A673 (cell line): ENCODE measurements around the gene SNED1. TPM values are rescaled to one million over a fixed set of nuclear protein-coding genes. Genes with fewer than 3 reads are reported as not detected.

Source experiments
- BruUV-seq: library from RNA; stranded (reverse); fragments of 400-500 nt; replicated peaks from 2 replicates; lab custom pipeline; 2021; lab: Mats Ljungman, UMichigan
- CTCF ChIA-PET: fragments of 300-600 bp; sonication (Branson Sonifier 250); formaldehyde crosslinking; loops from one replicate; lab custom pipeline; 2022; ENCODE audit warnings: antibody characterized with exemption; lab: Charles Lee
- POLR2A ChIA-PET: fragments of 300-600 bp; sonication (Branson Sonifier 250); formaldehyde crosslinking; loops from one replicate; lab custom pipeline; 2022; ENCODE audit warnings: antibody characterized with exemption; ENCODE audit not compliant: low non-redundant PET; lab: Charles Lee
- DNase-seq: peaks from one replicate; pipeline ENCODE4 v3.0.0-alpha.2; 2015; ENCODE audit warnings: low spot score
- H3K27ac ChIP-seq: fragments of 200-600 bp; sonication (generic); 2 replicates; pipeline ENCODE4 v1.5.1; 2016; ENCODE audit warnings: mixed run types, low read depth, mild to moderate bottlenecking, mixed read lengths, antibody characterized with exemption, low read length; ENCODE audit not compliant: poor library complexity, severe bottlenecking
- H3K27me3 ChIP-seq: fragments of 200-600 bp; sonication (generic); replicated peaks from 2 replicates; pipeline ENCODE4 v1.6.1; 2017; ENCODE audit warnings: mixed run types, low read depth, mild to moderate bottlenecking, mixed read lengths, antibody characterized with exemption, low read length; ENCODE audit not compliant: insufficient read depth, poor library complexity
- H3K36me3 ChIP-seq: fragments of 200-600 bp; sonication (generic); 2 replicates; pipeline ENCODE4 v1.6.1; 2016; ENCODE audit warnings: mixed run types, mild to moderate bottlenecking, mixed read lengths, antibody characterized with exemption, low read length; ENCODE audit not compliant: insufficient read depth, poor library complexity, severe bottlenecking
- H3K4me1 ChIP-seq: fragments of 200-600 bp; sonication (generic); 2 replicates; pipeline ENCODE4 v1.6.1; 2017; ENCODE audit warnings: mixed run types, mild to moderate bottlenecking, mixed read lengths, antibody characterized with exemption, low read length; ENCODE audit not compliant: insufficient read depth, poor library complexity, severe bottlenecking
- H3K4me3 ChIP-seq: fragments of 200-600 bp; sonication (generic); 2 replicates; pipeline ENCODE4 v1.5.1; 2016; ENCODE audit warnings: low read depth, mixed run types, mild to moderate bottlenecking, mixed read lengths, low read length; ENCODE audit not compliant: poor library complexity, severe bottlenecking
- H3K9me3 ChIP-seq: fragments of 200-600 bp; sonication (generic); 2 replicates; pipeline ENCODE4 v1.6.1; 2016; ENCODE audit warnings: mixed run types, low read depth, mild to moderate bottlenecking, mixed read lengths, antibody characterized with exemption, low read length; ENCODE audit not compliant: poor library complexity, severe bottlenecking
- EZH2 ChIP-seq: fragments of 200-600 bp; sonication (generic); IDR thresholded peaks from 2 replicates; pipeline ENCODE4 v1.6.1; 2017; ENCODE audit warnings: borderline replicate concordance, low read depth, mild to moderate bottlenecking, mixed read lengths, antibody characterized with exemption, low read length; ENCODE audit not compliant: poor library complexity, severe bottlenecking
- intact Hi-C: fragments of 100-400 bp; cut with micrococcal nuclease; formaldehyde crosslinking; loops from one replicate; pipeline ENCODE4 v1.10.0; 2022; ENCODE audit not compliant: unreplicated experiment
- total RNA-seq: library from RNA; stranded (reverse); gene quantifications from 2 replicates; pipeline ENCODE4 v1.2.3, GENCODE V29; 2021
- TF ChIP-seq, protein P1 (sequence below): fragments of 300-800, 200-600 bp; sonication (generic); conservative IDR thresholded peaks from 2 replicates; pipeline ENCODE4 v1.5.1; 2017; ENCODE audit warnings: low read depth, mild to moderate bottlenecking, antibody characterized with exemption, low read length, moderate library complexity, mixed read lengths

Gene SNED1
- total RNA-seq, 1 experiment from 2014 or later, result 3.0 TPM

DNA sequence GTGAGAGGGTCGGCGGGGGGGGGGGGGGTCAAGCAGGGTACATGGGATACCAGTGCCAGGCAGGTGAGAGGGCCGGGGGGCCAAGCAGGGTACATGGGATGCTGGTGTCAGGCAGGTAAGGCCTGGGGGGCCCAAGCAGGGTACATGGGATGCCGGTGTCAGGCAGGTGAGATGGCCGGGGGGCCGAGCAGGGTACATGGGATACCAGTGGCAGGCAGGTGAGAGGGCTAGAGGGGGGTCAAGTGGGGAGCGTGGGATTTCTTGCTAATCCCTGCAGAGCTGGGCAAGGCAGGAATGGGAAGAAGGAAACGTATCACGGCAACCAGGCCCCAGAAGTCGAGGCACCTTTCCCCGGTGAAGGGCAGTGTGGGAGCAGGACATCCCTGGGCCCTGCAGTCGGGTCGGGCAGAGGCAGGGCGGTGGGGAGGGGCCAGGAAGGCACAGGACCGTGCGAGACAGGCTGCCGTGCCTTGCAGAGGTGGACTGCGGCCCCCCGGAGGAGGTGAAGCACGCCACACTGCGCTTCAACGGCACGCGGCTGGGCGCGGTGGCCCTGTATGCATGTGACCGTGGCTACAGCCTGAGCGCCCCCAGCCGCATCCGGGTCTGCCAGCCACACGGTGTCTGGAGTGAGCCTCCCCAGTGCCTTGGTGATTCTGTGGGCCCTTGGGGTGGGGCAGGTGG is 54.4 kb downstream of the SNED1 start:
- intact Hi-C loops, result no loop called here

DNA sequence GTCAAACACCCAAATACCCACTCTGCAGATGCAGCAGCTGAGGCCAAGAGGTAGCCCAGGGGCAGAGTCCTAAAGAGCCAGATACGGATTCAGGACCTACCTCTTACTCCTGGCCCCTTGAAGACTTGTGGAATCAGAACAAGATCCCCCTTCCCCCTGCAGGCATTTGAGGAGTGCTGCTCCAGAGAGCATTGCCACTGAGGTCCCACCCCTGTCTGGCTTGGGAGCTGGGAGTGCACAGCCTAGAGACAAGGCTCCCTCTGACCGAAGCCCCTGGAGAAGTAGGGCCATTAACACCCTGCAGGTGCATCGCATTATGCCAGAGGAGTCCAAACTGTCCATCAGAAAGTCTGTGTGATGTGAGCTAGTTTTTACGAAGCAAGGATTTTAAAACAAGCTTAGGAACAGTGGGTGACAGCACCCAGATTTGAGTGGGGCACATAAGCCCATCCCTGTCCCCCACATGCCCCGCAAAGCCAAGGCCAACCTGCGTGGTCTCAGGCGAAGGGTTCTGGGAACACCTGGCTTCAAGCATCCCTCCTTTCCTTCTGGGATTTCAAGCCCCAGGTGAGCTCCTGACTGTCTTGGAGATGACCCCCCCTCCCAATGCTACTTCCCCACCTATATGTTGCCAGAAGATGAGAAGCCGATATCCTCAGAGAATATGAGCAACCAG is 55.3 kb downstream of the SNED1 start:
- no TSS peak for BruUV-seq
- intact Hi-C loops, result no loop called here
- H3K4me1 ChIP-seq, result no peaks in the 10 kb centered on the region
- H3K27me3 ChIP-seq, result no peaks in the 10 kb centered on the region
- POLR2A ChIA-PET, result no interaction called here
- no peak overlapping the region for H3K4me3 ChIP-seq
- H3K9me3 ChIP-seq, result no peaks in the 10 kb centered on the region
- H3K27ac ChIP-seq, result no peak overlapping the region
- H3K36me3 ChIP-seq, result no peaks in the 10 kb centered on the region
- CTCF ChIA-PET, result no interaction called here
- DNase-seq, result no peak
- TF ChIP-seq, protein P1, sequence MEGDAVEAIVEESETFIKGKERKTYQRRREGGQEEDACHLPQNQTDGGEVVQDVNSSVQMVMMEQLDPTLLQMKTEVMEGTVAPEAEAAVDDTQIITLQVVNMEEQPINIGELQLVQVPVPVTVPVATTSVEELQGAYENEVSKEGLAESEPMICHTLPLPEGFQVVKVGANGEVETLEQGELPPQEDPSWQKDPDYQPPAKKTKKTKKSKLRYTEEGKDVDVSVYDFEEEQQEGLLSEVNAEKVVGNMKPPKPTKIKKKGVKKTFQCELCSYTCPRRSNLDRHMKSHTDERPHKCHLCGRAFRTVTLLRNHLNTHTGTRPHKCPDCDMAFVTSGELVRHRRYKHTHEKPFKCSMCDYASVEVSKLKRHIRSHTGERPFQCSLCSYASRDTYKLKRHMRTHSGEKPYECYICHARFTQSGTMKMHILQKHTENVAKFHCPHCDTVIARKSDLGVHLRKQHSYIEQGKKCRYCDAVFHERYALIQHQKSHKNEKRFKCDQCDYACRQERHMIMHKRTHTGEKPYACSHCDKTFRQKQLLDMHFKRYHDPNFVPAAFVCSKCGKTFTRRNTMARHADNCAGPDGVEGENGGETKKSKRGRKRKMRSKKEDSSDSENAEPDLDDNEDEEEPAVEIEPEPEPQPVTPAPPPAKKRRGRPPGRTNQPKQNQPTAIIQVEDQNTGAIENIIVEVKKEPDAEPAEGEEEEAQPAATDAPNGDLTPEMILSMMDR, result no peak
- no peak for TF ChIP-seq EZH2

More for the DNA sequence above, 54.4 kb downstream of the SNED1 start:
- ChIA-PET CTCF (no interaction called here), POLR2A (no interaction called here)
- H3K36me3 ChIP-seq, result no peaks in the 10 kb centered on the region
- no peak for DNase-seq
- no peak overlapping the region for H3K4me3 ChIP-seq
- H3K4me1 ChIP-seq, result no peaks in the 10 kb centered on the region
- BruUV-seq, result no TSS peak
- H3K27ac ChIP-seq, result no peak overlapping the region
- H3K27me3 ChIP-seq, result no peaks in the 10 kb centered on the region
- TF ChIP-seq, protein P1, result no peak
- no peak for TF ChIP-seq EZH2
- H3K9me3 ChIP-seq, result no peaks in the 10 kb centered on the region

DNA sequence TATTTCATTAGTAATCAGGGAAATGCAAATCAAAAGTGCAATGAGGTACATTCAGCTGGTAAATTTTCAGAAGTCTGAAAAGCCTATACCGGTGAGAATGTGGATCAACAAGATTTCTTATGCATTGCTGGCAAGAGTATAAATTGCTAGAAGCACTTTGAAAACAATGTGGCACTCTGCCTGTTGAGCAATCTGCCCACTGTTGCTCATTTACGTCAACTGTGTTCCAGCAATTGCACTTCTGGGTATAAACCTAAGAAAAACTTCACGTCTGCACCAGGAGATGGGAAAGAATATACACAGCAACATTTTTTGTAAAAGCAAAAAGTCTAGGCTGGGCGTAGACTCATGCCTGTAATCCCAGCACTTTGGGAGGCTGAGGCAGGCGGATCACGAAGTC is 62.9 kb downstream of the SNED1 start:
- POLR2A ChIA-PET, result no interaction called here
- no peaks in the 10 kb centered on the region for H3K4me1 ChIP-seq
- H3K36me3 ChIP-seq, result no peaks in the 10 kb centered on the region
- no peak overlapping the region for H3K27ac ChIP-seq
- no peak for TF ChIP-seq EZH2
- TF ChIP-seq, protein P1, result no peak
- no peaks in the 10 kb centered on the region for H3K9me3 ChIP-seq
- intact Hi-C loops, result loop anchor here (2.0 kb wide), 1 partner anchor 16 kb away; no protein-coding TSS in a partner anchor
- H3K4me3 ChIP-seq, result no peak overlapping the region
- no peaks in the 10 kb centered on the region for H3K27me3 ChIP-seq
- BruUV-seq, result no TSS peak
- no peak for DNase-seq
- CTCF ChIA-PET, result no interaction called here
